ENCODE data around the gene CBX2. TPM values are rescaled to one million over a fixed set of nuclear protein-coding genes. Genes with fewer than 3 reads are reported as not detected.

CBX2 gene
- total and polyA plus RNA-seq, 2 of the 4 experiments (the other 2 are of a cell fraction), result 2.0 to 3.2 TPM

DNA sequence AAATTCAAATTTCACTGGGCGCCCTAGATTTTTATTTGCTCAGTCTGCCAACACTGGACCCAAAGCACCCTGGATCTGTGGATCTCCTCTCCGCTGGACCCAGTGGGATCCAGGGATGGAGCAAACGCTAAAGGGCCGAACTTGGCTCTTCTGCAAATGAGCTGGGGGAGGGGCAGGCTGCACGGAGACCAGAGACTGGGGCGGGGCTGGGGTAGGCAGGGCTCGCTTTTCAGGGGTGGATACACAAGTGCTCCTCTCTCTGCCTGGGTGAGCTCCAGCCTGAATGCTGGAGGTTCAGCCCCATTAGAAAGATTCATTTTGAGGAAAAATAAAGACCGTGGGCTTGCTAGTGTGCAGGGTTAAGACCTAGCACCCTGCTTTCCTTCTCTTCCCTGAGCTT lies 52.4 kb downstream of the CBX2 start:
- peaks cover 14% of the 10 kb centered on the region for H3K4me1 ChIP-seq (ENCODE audit: control insufficient read depth, insufficient read depth, low read length)
- no peak overlapping the region for H4K5ac ChIP-seq (ENCODE audit: low read depth, low read length)
- H3K27me3 ChIP-seq (ENCODE audit: control insufficient read depth, insufficient read depth, low read length), result no peaks in the 10 kb centered on the region
- H4K20me1 ChIP-seq (ENCODE audit: insufficient read depth, low read length), result peaks cover 27% of the 10 kb centered on the region
- WGBS, 2 experiments (ENCODE audit: extremely low coverage in 2 of 2, insufficient read length in 1 of 2), result 80% methylated on average over 1 of the region's 8 CpGs; no CpG with 5 or more reads in 1 of the 2 experiments
- no peak overlapping the region for H4K8ac ChIP-seq (ENCODE audit: low read depth in 2 of 2, low read length in 2 of 2)
- H4K91ac ChIP-seq (ENCODE audit: insufficient read depth, low read depth, low read length), result no peak overlapping the region
- H3K56ac ChIP-seq (ENCODE audit: extremely low read depth, insufficient read depth, low read length), result no peak overlapping the region
- H3K36me3 ChIP-seq (ENCODE audit: control insufficient read depth, insufficient read depth, low read length), result peaks cover 19% of the 10 kb centered on the region; the same call in 1 of the 2 replicates
- POLR2A ChIA-PET (ENCODE audit: unreplicated experiment), result interaction anchor here (0.6 kb wide), 1 partner anchor 9 kb away, joined by 6 read pairs; the partner anchor contains the start of gene CBX4
- H2BK20ac ChIP-seq (ENCODE audit: low read depth, low read length), result no peak overlapping the region
- intact Hi-C loops (cut with micrococcal nuclease) (no loop called here), in situ Hi-C loops (cut with MboI; ENCODE audit: low sequenced_read_pairs) (no loop called here), dilution Hi-C loops (cut with HindIII; ENCODE audit: low sequenced_read_pairs, unreplicated experiment) (no loop called here)
- no peak overlapping the region for H3K4me2 ChIP-seq (ENCODE audit: low read depth, low read length)
- no peak overlapping the region for H2BK15ac ChIP-seq (ENCODE audit: low read depth, low read length)
- H2BK5ac ChIP-seq (ENCODE audit: low read depth, low read length, poor library complexity, severe bottlenecking), result no peak overlapping the region
- H3K9ac ChIP-seq (ENCODE audit: low read depth, low read length), result no peak overlapping the region
- H2AFZ ChIP-seq (replicated peaks; ENCODE audit: low read length, poor library complexity), result no peak overlapping the region
- no peak overlapping the region for H2AK9ac ChIP-seq (replicated peaks; ENCODE audit: low read depth, low read length, poor library complexity)
- H2BK120ac ChIP-seq (ENCODE audit: low read depth, low read length), result no peak overlapping the region
- ATAC-seq (ENCODE audit: low read depth) (no peak), DNase-seq (no peak)
- TF ChIP-seq RAD21 (IDR thresholded peaks at IDR 0.05; ENCODE audit: low read length) (no peak), POLR2A (IDR thresholded peaks at IDR 0.05; ENCODE audit: low read depth, low read length) (no peak), RFX5 (IDR thresholded peaks at IDR 0.05; ENCODE audit: low read depth, low read length) (no peak), MXI1 (IDR thresholded peaks at IDR 0.05; ENCODE audit: borderline replicate concordance, low read depth, low read length) (no peak)
- H3K18ac ChIP-seq (ENCODE audit: low read depth, low read length), result no peak overlapping the region
- no peak overlapping the region for H2AK5ac ChIP-seq (ENCODE audit: low read depth, low read length)
- no peak overlapping the region for H3K27ac ChIP-seq (ENCODE audit: insufficient read depth, low read length)
- peaks cover 0 to 22% of the 10 kb centered on the region in 2 experiments; a peak in 3 of 4 replicates for H3K79me1 ChIP-seq (ENCODE audit: low read depth in 1 of 2, low read length in 2 of 2)
- no peak overlapping the region for H3K23ac ChIP-seq (ENCODE audit: low read depth, low read length)
- CTCF ChIA-PET, result interaction anchor here (1.0 kb wide), 1 partner anchor 162 kb away, joined by 3 read pairs; no protein-coding TSS in a partner anchor
- H3K14ac ChIP-seq (replicated peaks; ENCODE audit: low read depth, low read length), result no peak overlapping the region
- H3K9me1 ChIP-seq (ENCODE audit: insufficient read depth, low read length), result peaks cover 20% of the 10 kb centered on the region
- H3K4me3 ChIP-seq (ENCODE audit: insufficient read depth, low read depth, low read length), result no peak overlapping the region
- H3K4ac ChIP-seq (ENCODE audit: low read depth, low read length), result no peak overlapping the region
- no peaks in the 10 kb centered on the region for H3K9me3 ChIP-seq (ENCODE audit: control insufficient read depth, insufficient read depth, low read length)
- BruUV-seq (replicated peaks), result no TSS peak
